GM12874 (cell line): Measurements from ENCODE around the gene PEPD.
A peak's percentile ranks its signal among the peaks of the same experiment; 100 is the strongest.

ENCODE experiments used
- CTCF ChIP-seq: IDR thresholded peaks from 2 replicates; pipeline ENCODE4 v1.5.1; 2011; ENCODE audit warnings: low read depth, mild to moderate bottlenecking, control low read depth, low read length, moderate library complexity; ENCODE audit not compliant: insufficient read depth

PEPD gene

DNA sequence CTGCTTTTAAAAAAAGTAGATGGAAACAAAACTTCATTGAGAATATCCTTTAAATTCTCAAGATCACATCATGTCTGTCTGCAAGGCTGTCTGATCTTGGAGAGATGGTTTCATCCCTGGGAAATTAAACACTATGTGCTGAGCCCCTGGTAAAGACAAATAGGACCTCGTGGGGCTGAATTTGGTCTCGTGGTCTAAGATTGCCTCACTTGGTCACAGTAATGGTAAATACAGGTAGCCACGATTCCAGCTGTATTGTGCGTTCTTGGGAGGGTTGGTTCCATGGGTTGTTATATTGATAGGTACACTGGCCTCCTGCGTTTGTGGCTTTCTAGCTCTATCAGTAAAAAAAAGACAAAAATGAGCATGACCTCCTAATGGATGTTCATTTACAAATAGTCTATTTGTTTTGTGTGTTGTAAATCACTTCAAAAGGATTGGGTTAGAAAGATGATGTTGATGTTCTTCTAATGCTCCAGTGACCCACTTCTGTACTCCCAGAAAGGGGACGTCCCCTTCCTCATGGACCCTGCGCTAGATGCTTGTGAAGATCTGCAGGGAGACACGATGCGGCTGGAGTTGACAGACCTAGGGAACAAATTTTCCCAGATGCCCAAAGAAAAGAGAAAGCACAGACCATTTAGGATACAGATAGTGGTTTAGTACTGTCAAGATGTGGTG lies 146.3 kb downstream of the PEPD start:
- no peak for TF ChIP-seq CTCF

GRCh38 chr19:33374236-33374714 lies 147.3 kb downstream of the PEPD start:
- TF ChIP-seq CTCF: peak; percentile 27; the same call in 1 of the 2 replicates

DNA sequence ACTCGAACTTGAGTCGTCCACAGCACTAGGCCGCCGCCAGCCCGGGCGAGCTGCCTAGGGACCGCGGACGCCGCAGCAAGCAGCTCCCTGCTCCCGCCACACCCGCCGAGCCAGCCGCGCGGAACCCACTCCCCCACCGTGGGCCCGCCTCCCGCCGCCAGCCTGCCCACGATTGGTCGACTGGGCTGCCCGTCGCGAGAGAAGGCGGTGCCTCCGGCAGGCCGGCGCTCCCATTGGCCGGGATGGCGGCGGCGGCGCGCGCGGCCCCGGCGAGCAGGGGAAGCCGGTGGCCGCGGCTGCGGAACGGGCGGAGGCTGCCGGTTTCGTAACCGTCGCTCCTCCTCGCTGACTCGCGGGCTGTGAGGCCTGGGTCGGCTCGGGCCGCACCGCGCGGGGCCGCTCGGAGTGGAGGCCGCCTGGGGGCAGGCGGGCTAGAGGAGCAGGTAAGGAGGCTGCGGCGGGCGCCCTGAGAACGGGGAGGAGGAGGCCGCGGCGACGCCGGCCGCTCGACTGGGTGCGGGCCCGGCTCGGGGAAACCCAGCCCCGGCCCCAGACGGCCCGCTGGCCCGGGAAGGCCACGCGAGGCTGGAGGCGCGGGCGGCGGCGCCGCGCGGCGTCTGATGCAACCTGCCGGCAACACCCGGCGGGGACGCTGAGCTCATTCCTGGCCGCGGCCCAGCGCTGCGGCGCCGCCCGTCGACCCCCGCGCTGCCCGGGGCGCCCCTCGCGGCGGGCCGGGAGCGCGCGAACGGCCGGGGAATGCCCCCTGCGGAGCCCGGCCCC lies 147.9 kb downstream of the PEPD start, which contains the start of gene CEBPG:
Gene CEBPG (plus strand): TSS at position 257 of the 783 bp plus-strand sequence. CDS start 5,531 bp downstream, outside the sequence.
- no peak; the same call in 1 of the 2 replicates for TF ChIP-seq CTCF

- no peak for TF ChIP-seq CTCF
Measured at GRCh38 chr19:33370783-33371182, 150.8 kb downstream of the PEPD start.

DNA sequence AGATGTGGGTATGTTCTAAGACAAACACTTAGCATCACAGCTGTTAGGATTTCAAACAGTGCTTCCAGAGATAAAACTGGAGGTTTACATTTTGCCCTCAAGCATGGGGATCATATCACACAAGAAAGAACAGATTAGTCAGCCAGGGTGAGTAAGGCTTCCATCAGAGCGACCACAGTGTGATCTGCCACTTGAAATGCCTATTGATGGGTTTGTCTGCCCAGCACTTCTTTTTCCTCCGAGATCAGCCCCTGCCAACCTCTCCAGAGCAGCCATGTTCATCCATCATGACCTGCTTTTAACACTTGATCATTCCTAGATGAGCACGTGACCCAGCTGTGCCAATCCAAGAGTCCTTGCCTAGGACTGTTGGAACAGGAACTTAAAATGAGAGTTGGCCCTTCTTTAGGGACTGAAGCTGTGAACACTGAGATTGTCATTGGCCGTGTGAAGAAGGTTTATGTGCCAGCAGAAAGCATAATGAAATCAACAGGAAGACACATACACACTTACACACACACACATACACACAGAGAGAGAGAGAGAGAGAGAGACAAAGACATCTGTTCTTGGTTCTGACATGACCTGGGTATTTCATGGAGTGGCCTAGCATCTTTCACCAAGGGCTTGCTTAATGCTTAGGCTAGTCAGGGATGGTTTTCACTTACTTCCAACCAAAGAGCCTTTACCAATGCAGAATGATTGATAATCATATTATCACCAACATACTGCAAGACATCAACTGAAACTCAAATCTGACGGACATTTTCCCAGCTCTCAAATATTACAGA lies 153.3 kb downstream of the PEPD start:
- no peak for TF ChIP-seq CTCF

GRCh38 chr19:33366897-33367296 lies 154.7 kb downstream of the PEPD start:
- TF ChIP-seq CTCF: no peak

DNA sequence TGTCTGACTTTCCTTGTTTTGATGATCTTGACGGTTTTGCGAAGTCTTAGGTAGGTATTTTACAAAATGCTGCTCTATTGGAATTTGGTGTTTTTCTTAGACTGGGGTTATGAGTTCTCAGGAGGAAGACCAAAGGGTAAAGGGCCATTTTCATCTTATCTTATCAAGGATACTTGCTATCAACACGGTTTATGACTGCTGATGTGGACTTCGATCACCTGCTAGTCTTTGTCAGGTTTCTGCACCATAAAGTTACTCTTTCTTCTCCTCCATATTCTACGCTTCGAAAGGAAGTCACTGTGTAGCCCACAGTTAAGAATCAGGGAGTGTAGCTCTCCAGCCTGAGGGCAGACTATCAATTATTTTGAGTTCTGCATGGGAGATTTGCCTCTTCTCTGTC lies 155.5 kb downstream of the PEPD start:
- no peak for TF ChIP-seq CTCF
